Neural progenitor cell (in vitro differentiated cells): ENCODE data around the gene IPCEF1.

Experiments
- EZH2 ChIP-seq: fragments of 200-600 bp; sonication (generic); IDR thresholded peaks from 2 replicates; pipeline ENCODE4 v1.6.1; 2017; ENCODE audit warnings: antibody characterized with exemption, mild to moderate bottlenecking, moderate library complexity
- EZH2phosphoT487 ChIP-seq: fragments of 200-600 bp; sonication (generic); IDR thresholded peaks from 2 replicates; pipeline ENCODE4 v1.6.1; 2017; ENCODE audit warnings: antibody characterized with exemption
- TF ChIP-seq, protein P1 (sequence below): fragments of 200-600 bp; sonication (generic); IDR thresholded peaks from 2 replicates; pipeline ENCODE4 v1.5.1; 2017; ENCODE audit warnings: antibody characterized with exemption, mild to moderate bottlenecking

DNA sequence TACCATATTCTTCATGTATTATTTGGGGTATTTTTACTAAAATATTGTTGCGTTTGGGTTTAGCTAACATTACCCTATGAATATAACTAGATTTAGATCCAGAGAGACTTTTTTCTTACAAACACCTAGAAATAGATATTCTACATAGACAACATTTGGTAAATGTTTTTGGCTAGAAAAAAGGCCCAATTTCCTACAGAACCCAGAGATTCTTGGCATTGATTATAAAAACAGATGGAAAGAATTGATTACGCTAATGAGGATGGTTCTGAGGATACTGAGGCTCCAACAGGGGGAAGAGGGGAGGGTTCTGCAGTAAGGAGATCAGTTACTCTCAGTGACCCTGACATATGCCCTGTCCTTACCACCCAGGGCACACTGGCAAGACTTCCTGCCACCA lies 123.2 kb downstream of the IPCEF1 start:
- TF ChIP-seq, protein P1, sequence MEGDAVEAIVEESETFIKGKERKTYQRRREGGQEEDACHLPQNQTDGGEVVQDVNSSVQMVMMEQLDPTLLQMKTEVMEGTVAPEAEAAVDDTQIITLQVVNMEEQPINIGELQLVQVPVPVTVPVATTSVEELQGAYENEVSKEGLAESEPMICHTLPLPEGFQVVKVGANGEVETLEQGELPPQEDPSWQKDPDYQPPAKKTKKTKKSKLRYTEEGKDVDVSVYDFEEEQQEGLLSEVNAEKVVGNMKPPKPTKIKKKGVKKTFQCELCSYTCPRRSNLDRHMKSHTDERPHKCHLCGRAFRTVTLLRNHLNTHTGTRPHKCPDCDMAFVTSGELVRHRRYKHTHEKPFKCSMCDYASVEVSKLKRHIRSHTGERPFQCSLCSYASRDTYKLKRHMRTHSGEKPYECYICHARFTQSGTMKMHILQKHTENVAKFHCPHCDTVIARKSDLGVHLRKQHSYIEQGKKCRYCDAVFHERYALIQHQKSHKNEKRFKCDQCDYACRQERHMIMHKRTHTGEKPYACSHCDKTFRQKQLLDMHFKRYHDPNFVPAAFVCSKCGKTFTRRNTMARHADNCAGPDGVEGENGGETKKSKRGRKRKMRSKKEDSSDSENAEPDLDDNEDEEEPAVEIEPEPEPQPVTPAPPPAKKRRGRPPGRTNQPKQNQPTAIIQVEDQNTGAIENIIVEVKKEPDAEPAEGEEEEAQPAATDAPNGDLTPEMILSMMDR = no peak
- TF ChIP-seq EZH2 (no peak), EZH2phosphoT487 (no peak)
